GM12892 (cell line): Measurements from ENCODE around the gene SULT4A1.

Experiments
- POLR2A ChIP-seq: IDR thresholded peaks from 2 replicates; pipeline ENCODE4 v1.6.1; 2011; ENCODE audit warnings: low read depth, low read length, control low read depth
- TAF1 ChIP-seq: IDR thresholded peaks from 2 replicates; pipeline ENCODE4 v1.6.1; 2011; ENCODE audit warnings: low read depth, mild to moderate bottlenecking, control low read depth, low read length, borderline replicate concordance

DNA sequence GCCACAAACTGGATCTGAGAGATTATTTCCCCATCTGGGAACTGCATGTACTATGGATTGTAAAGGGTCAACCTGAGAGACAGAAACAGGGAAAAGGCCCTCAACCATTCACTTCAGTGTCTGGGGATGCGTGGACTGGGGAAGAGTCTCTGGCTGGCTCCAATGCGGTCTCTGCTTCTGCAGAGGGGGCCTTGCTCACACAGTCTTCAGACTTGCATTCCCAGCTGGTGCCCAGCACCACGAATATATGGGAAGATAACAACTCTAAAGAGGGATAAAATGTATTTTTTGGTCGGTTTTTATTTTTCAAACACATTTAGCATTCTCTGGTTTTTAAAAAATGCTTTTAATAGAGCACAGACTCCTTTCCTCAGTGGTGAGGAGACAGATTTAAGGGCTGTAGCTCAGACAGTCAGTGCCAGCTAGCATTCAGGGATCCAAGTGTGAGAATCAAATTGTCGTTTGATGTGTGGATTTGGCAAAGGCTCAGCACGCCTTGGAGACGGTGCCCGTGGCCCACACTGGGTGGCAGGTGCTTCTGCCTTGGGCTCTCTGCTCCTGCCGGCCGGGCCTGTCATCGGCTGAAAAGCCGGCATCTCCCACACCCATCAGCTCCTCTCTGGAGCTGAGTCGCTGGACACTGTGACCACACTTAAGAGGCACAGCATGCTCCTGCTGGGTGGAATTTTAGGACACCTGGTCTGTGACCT lies 42.2 kb downstream of the SULT4A1 start:
- no peak for TF ChIP-seq TAF1
- TF ChIP-seq POLR2A = no peak
